Activated naive CD8-positive, alpha-beta T cell treated with anti-CD3 and anti-CD28 coated beads, Interleukin-2, amount 50 U/mL, for 24 hours (primary cell): Measurements from ENCODE around the gene SMARCAL1.

Experiments used
- ATAC-seq: fragments of 150-1000 bp; cut with Tn5 transposase; one replicate; pipeline ENCODE4 v1.10.0; 2021
- DNase-seq: peaks from one replicate; pipeline ENCODE4 v3.0.0; 2021
- H3K27ac Mint-ChIP-seq: one replicate; pipeline ENCODE4 v1.8.0; 2021; ENCODE audit warnings: mild to moderate bottlenecking, mixed read lengths
- H3K27me3 Mint-ChIP-seq: one replicate; pipeline ENCODE4 v1.8.0; 2021; ENCODE audit warnings: mixed read lengths
- H3K36me3 Mint-ChIP-seq: one replicate; pipeline ENCODE4 v1.8.0; 2021; ENCODE audit warnings: low read depth, mixed read lengths
- H3K4me1 Mint-ChIP-seq: one replicate; pipeline ENCODE4 v1.8.0; 2021; ENCODE audit warnings: mixed read lengths
- H3K4me3 Mint-ChIP-seq: one replicate; pipeline ENCODE4 v1.8.0; 2021; ENCODE audit warnings: mild to moderate bottlenecking, moderate library complexity, mixed read lengths
- H3K9me3 Mint-ChIP-seq: one replicate; pipeline ENCODE4 v1.8.0; 2021; ENCODE audit warnings: mixed read lengths

Gene SMARCAL1

DNA sequence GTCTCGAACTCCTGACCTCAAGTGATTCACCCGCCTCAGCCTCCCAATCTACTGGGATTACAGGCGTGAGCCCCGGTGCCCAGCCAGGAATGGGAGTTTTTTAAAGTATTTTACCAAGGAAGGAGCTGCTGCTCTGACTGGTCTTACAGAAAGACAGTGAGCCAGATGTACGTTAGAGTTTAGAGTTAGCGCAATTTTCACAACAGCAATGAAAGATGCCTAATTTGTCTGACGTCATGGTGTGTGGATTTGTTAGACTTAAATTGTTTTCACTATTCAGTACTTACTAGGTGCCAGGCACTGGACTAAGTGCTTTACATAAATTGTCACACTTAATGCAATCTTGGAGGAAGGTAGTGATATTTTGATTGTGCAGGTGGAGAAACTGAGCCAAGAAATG, 74.0 kb downstream of the SMARCAL1 start:
- ATAC-seq (no peak), DNase-seq (no peak)
- Mint-ChIP-seq H3K4me1 (no peaks in the 10 kb centered on the region), H3K9me3 (no peaks in the 10 kb centered on the region), H3K4me3 (no peak overlapping the region), H3K36me3 (peaks cover 4% of the 10 kb centered on the region), H3K27ac (no peak overlapping the region), H3K27me3 (no peaks in the 10 kb centered on the region)

- H3K27ac Mint-ChIP-seq: no peak overlapping the region
These were observed 74.4 kb downstream of the SMARCAL1 start for GRCh38 chr2:216486708-216487107.

DNA sequence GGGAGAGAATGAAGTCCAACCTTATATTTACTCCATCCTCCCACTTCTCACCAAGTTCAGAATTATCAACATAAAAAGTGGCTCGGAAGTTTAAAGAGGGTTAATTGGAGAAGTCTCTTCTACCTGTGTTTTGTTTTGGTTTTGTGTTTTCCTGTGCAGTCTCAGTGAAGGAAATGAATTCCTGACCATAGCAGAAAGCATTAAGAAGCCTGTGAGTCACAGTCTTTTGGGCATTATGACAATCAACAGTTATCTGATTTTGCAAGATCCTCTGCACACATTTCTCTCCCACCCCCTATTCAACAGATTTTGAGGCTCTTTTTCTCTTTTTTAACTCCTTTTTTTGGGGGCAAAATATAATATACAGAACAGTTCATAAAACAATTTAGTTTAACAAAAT, 77.8 kb downstream of the SMARCAL1 start:
- DNase-seq (no peak), ATAC-seq (no peak)
- peaks cover 7% of the 10 kb centered on the region for H3K4me1 Mint-ChIP-seq
- peak overlapping the region; percentile 25 for H3K27ac Mint-ChIP-seq
- H3K36me3 Mint-ChIP-seq: no peaks in the 10 kb centered on the region
- no peak overlapping the region for H3K4me3 Mint-ChIP-seq
- no peaks in the 10 kb centered on the region for H3K9me3 Mint-ChIP-seq
- H3K27me3 Mint-ChIP-seq: no peaks in the 10 kb centered on the region

More at GRCh38 chr2:216486708-216487107, 74.4 kb downstream of the SMARCAL1 start:
- Mint-ChIP-seq H3K9me3 (no peaks in the 10 kb centered on the region), H3K27me3 (no peaks in the 10 kb centered on the region), H3K36me3 (peaks cover 4% of the 10 kb centered on the region), H3K4me3 (no peak overlapping the region), H3K4me1 (no peaks in the 10 kb centered on the region)
- ATAC-seq: no peak
- DNase-seq: no peak

- H3K27me3 Mint-ChIP-seq: no peaks in the 10 kb centered on the region
- H3K4me1 Mint-ChIP-seq: peaks cover 19% of the 10 kb centered on the region
- no peaks in the 10 kb centered on the region for H3K9me3 Mint-ChIP-seq
- H3K27ac Mint-ChIP-seq: no peak overlapping the region
- H3K4me3 Mint-ChIP-seq: no peak overlapping the region
- H3K36me3 Mint-ChIP-seq: no peaks in the 10 kb centered on the region
- no peak for DNase-seq
- no peak for ATAC-seq
These were observed 79.7 kb downstream of the SMARCAL1 start for GRCh38 chr2:216491793-216492596.

- peak; percentile 91 for ATAC-seq
- no peak overlapping the region for H3K27ac Mint-ChIP-seq
These were observed 80.5 kb downstream of the SMARCAL1 start for GRCh38 chr2:216492597-216493333.

DNA sequence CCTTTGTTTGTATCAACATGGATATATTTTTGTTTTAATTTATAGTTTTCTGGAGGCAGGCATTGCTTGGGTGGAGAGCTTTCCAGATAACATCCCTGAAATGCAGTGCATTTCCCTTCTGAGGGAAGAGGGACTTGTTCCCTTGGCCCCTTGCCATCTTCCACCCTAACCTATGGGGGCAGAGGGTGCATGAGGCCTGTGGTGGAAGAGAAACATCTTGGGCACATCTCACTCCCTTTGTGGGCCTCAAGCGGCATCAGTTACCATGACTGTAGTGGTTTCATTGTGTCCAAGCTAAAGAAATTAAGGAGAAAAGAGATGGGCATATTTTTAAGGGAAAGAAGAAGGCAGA, 81.0 kb downstream of the SMARCAL1 start:
- H3K27ac Mint-ChIP-seq: no peak overlapping the region
- no peak for ATAC-seq

More at GRCh38 chr2:216492597-216493333, 80.5 kb downstream of the SMARCAL1 start:
- Mint-ChIP-seq H3K9me3 (no peaks in the 10 kb centered on the region), H3K36me3 (peaks cover 4% of the 10 kb centered on the region), H3K4me3 (no peak overlapping the region), H3K27me3 (no peaks in the 10 kb centered on the region), H3K4me1 (peaks cover 26% of the 10 kb centered on the region)
- DNase-seq: no peak

GRCh38 chr2:216495656-216496055, 83.4 kb downstream of the SMARCAL1 start:
- no peak for DNase-seq
- no peak overlapping the region for H3K27ac Mint-ChIP-seq
- no peaks in the 10 kb centered on the region for H3K27me3 Mint-ChIP-seq
- H3K4me1 Mint-ChIP-seq: peaks cover 39% of the 10 kb centered on the region
- H3K9me3 Mint-ChIP-seq: no peaks in the 10 kb centered on the region
- peaks cover 24% of the 10 kb centered on the region for H3K36me3 Mint-ChIP-seq
- no peak for ATAC-seq
- no peak overlapping the region for H3K4me3 Mint-ChIP-seq

More for the DNA sequence above, 81.0 kb downstream of the SMARCAL1 start:
- H3K27me3 Mint-ChIP-seq: no peaks in the 10 kb centered on the region
- H3K4me1 Mint-ChIP-seq: peaks cover 30% of the 10 kb centered on the region
- H3K36me3 Mint-ChIP-seq: peaks cover 4% of the 10 kb centered on the region
- H3K9me3 Mint-ChIP-seq: no peaks in the 10 kb centered on the region
- H3K4me3 Mint-ChIP-seq: no peak overlapping the region
- DNase-seq: no peak

DNA sequence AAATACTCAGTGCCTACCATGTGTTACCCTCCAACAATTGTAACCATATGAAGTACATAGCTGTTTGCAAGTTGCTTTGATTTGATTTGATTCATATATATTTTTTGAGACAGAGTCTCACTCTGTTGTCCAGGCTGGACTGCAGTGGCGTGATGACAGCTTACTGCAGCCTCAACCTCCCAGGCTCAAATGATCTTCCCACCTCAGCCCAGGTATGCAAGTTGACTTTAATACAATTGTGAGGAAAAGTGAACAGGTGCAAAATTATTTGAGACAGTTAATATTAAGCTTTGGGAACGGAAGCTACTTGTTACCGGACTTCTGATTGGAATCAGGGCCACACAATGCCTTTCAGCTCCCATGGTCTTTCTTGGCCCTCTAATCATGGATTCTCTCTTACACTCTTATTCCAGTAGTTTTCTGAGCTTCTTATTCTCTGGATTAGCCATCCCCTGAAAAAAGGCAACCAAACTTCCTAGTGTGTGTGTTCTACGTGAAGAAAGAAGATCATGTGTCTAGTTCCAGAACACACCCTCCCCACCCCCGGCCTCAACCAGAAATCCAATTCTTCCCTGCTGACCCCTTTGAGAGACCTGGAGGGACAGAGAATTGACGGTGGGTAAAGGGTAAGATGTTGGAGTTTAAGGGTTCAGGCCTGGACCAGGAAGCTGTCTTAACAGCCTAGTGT, 85.2 kb downstream of the SMARCAL1 start:
- Mint-ChIP-seq H3K27me3 (no peaks in the 10 kb centered on the region), H3K4me1 (peaks cover 53% of the 10 kb centered on the region), H3K36me3 (peaks cover 43% of the 10 kb centered on the region), H3K4me3 (peak overlapping the region; percentile 97), H3K27ac (peak overlapping the region; percentile 100), H3K9me3 (no peaks in the 10 kb centered on the region)
- ATAC-seq (no peak), DNase-seq (no peak)

DNA sequence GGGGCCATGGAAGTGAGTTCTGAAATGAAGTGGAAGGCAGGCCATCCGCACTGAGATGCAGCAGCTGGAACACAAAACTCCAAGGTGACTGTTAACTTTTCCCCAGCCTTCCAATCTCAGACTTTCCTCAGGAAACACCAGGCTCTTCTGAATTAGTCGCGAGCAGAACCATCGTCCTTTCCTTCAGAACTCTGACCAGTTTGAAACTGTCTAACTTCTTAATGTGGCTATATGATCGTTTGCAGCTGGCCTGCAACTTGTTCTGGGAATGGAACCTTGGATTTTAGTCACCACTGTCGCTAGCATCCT, 85.7 kb downstream of the SMARCAL1 start:
- Mint-ChIP-seq H3K4me1 (peaks cover 56% of the 10 kb centered on the region), H3K9me3 (no peaks in the 10 kb centered on the region), H3K27ac (peak overlapping the region; percentile 100), H3K4me3 (peak overlapping the region; percentile 97), H3K27me3 (no peaks in the 10 kb centered on the region), H3K36me3 (peaks cover 48% of the 10 kb centered on the region)
- ATAC-seq (no peak), DNase-seq (no peak)

- DNase-seq (peak; percentile 90), ATAC-seq (peak; percentile 97)
- Mint-ChIP-seq H3K4me1 (peaks cover 53% of the 10 kb centered on the region), H3K4me3 (peak within 1 kb of the TSS; percentile 97), H3K27me3 (no peaks in the 10 kb centered on the region), H3K27ac (peak within 1 kb of the TSS; percentile 100), H3K9me3 (no peaks in the 10 kb centered on the region), H3K36me3 (peaks cover 54% of the 10 kb centered on the region)
These were observed 86.4 kb downstream of the SMARCAL1 start, which contains the start of gene RPL37A for GRCh38 chr2:216498379-216499352. RPL37A (plus strand) TSS chr2:216498844; CDS start chr2:216498875, 31 bp downstream.

DNA sequence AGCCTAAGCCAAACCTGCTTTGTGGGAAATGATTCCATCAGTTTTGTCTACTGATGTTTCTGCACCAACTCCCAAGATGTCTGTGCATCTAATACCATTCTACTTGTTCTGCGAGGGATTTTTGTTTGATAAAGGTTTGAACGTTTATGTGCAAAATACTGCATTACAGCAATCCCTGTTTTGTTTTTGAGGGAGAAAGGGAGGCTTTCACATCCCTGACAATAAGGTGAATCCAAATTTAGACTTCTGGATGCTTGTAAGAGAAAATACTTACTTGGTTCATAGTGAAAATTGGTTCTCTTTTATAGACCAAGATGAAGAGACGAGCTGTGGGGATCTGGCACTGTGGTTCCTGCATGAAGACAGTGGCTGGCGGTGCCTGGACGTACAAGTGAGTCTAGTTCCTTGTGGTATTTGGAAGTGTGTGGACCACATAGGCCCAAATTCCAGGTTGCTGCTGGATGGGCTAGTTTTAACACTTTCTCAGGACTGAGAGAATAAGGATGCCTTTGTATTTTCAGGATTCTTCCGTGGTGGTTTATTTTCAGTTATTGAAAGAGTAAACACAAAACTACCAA, 87.4 kb downstream of the SMARCAL1 start:
- Mint-ChIP-seq H3K36me3 (peaks cover 65% of the 10 kb centered on the region), H3K9me3 (no peaks in the 10 kb centered on the region), H3K27ac (peak overlapping the region; percentile 100), H3K4me3 (peak overlapping the region; percentile 97), H3K4me1 (peaks cover 60% of the 10 kb centered on the region), H3K27me3 (no peaks in the 10 kb centered on the region)
- DNase-seq (no peak), ATAC-seq (no peak)

DNA sequence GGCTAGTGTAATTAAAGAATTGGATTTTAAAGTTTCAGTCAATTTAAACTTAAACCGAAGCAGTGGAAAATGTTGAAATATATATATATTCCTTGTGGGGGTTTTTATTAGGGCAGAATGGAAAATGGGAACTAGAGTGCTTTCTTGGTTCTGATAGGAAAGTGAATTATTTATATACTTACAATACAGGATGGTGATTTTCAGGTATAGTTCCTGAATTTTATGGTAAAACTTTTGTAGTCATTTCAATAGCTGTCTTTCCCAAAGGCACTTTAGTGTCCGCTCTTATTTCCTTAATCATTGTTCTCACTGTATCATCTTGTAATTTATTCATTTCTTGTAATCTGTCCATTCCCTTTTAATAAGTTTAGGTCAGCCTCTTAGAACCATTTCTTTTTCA, 88.3 kb downstream of the SMARCAL1 start:
- Mint-ChIP-seq H3K4me3 (peak overlapping the region; percentile 97), H3K27me3 (no peaks in the 10 kb centered on the region), H3K9me3 (no peaks in the 10 kb centered on the region), H3K36me3 (peaks cover 73% of the 10 kb centered on the region), H3K27ac (peak overlapping the region; percentile 100), H3K4me1 (peaks cover 59% of the 10 kb centered on the region)
- ATAC-seq: no peak
- DNase-seq: no peak

GRCh38 chr2:216501854-216502253, 89.6 kb downstream of the SMARCAL1 start:
- Mint-ChIP-seq H3K9me3 (no peaks in the 10 kb centered on the region), H3K27me3 (no peaks in the 10 kb centered on the region), H3K4me3 (peak overlapping the region; percentile 97), H3K27ac (peak overlapping the region; percentile 100), H3K36me3 (peaks cover 81% of the 10 kb centered on the region), H3K4me1 (peaks cover 49% of the 10 kb centered on the region)
- ATAC-seq: no peak
- DNase-seq: no peak
